ENCODE results near the gene MTG2.

- no peak for TF ChIP-seq CTCF (IDR thresholded peaks at IDR 0.05)
- TF ChIP-seq POLR2A (IDR thresholded peaks at IDR 0.05), result no peak
- TF ChIP-seq POLR2AphosphoS5 (IDR thresholded peaks at IDR 0.05), result no peak
Measured at GRCh38 chr20:62174021-62174804, 8.6 kb upstream of the MTG2 start.
